Gastrocnemius medialis (tissue), 4 donors: Measurements from ENCODE around the gene COL4A6. TPM values are rescaled to one million over a fixed set of nuclear protein-coding genes. Genes with fewer than 3 reads are reported as not detected.

ENCODE experiments used
- ATAC-seq, 2 donors: fragments of 150-250 bp; one replicate each; pipeline ENCODE4 v1.9.1; 2016
- DNase-seq, 2 donors: peaks; one replicate each; pipeline ENCODE4 v3.0.0-alpha.2; 2019
- H3K27ac ChIP-seq, 4 donors: fragments of 200-600 bp; sonication (generic); 1 replicate in 1 of 4; 2 replicates in 3 of 4; pipeline ENCODE4 v1.5.1; 2016 to 2018; ENCODE audit warnings: mild to moderate bottlenecking in 2 of 4, moderate library complexity in 1 of 4
- H3K27me3 ChIP-seq, 3 donors: fragments of 200-600 bp; sonication (generic) in 2 of 3; 1 replicate in 1 of 3; 2 replicates in 2 of 3; pipeline versions ENCODE4 v1.5.1 to v1.6.0; 2016 to 2019; ENCODE audit warnings: mild to moderate bottlenecking in 1 of 3, moderate library complexity in 1 of 3
- H3K36me3 ChIP-seq, 2 donors: fragments of 200-600 bp; sonication (generic) in 1 of 2; one replicate each; pipeline ENCODE4 v1.5.1; 2017 to 2018
- H3K4me1 ChIP-seq, 2 donors: fragments of 200-600 bp; sonication (generic) in 1 of 2; one replicate each; pipeline ENCODE4 v1.5.1; 2016 to 2017; ENCODE audit warnings: mild to moderate bottlenecking in 2 of 2
- H3K4me3 ChIP-seq, 4 donors: fragments of 200-600 bp; sonication (generic) in 3 of 4; 1 replicate in 1 of 4; 2 replicates in 3 of 4; pipeline ENCODE4 v1.5.1; 2016 to 2019; ENCODE audit warnings: mild to moderate bottlenecking in 2 of 4
- H3K9me3 ChIP-seq, 3 donors: fragments of 200-600 bp; sonication (generic) in 2 of 3; 1 replicate in 1 of 3; 2 replicates in 2 of 3; pipeline ENCODE4 v1.5.1; 2016 to 2019
- CTCF ChIP-seq, 5 experiments: fragments of 450-650 bp in 3 of 5; fragments of 200-600 bp in 2 of 5; sonication (generic) in 2 of 5; IDR thresholded peaks in 4 of 5; conservative IDR thresholded peaks in 1 of 5; 1 replicate in 4 of 5; 2 replicates in 1 of 5; pipeline ENCODE4 v1.5.1; 2016 to 2019; ENCODE audit warnings: antibody characterized with exemption in 5 of 5, mild to moderate bottlenecking in 3 of 5, moderate library complexity in 3 of 5
- POLR2A ChIP-seq, 2 donors: fragments of 450-650 bp; IDR thresholded peaks; one replicate each; pipeline ENCODE4 v1.6.1; 2017; ENCODE audit warnings: antibody characterized with exemption in 2 of 2, mild to moderate bottlenecking in 2 of 2, moderate library complexity in 2 of 2
- in situ Hi-C, 4 donors: fragments of 200-750 bp; cut with MboI; loops; one replicate each; pipeline versions ENCODE4 v1.15.0 to v1.8.0; 2017; ENCODE audit warnings: low sequenced_read_pairs in 4 of 4
- intact Hi-C: fragments of 100-400 bp; cut with DNase I; formaldehyde crosslinking; loops from one replicate; pipeline ENCODE4 v1.15.1; 2023; ENCODE audit warnings: low total_unique reads
- total RNA-seq, 4 donors: library from RNA; depleted of rRNA; stranded (reverse); fragments of >200 nt; gene quantifications; one replicate each; pipeline versions ENCODE4 v1.1.0 to v1.2.3, GENCODE V29; 2016

Gene COL4A6
- total RNA-seq, 4 donors from 2014 or later, result 0.42 to 1.4 (median 0.81) TPM

- H3K4me1 ChIP-seq, result no peaks in the 10 kb centered on the region
- in situ Hi-C loops, result no loop called here
Measured at GRCh38 chrX:108177351-108178142, 260.7 kb downstream of the COL4A6 start.

GRCh38 chrX:108173874-108174273 is 264.3 kb downstream of the COL4A6 start:
- no peak overlapping the region for H3K27ac ChIP-seq
- ATAC-seq (no peak), DNase-seq (no peak)
- H3K9me3 ChIP-seq, result no peaks in the 10 kb centered on the region
- no peak overlapping the region for H3K4me3 ChIP-seq
- no peaks in the 10 kb centered on the region for H3K4me1 ChIP-seq
- in situ Hi-C loops, result no loop called here
- TF ChIP-seq POLR2A (IDR thresholded peaks at IDR 0.05) (no peak), CTCF (IDR thresholded peaks at IDR 0.05 in 4 of 5, conservative IDR thresholded peaks at IDR 0.05 in 1 of 5) (no peak)
- no peaks in the 10 kb centered on the region for H3K27me3 ChIP-seq
- intact Hi-C loops, result no loop called here
- no peaks in the 10 kb centered on the region for H3K36me3 ChIP-seq

More at GRCh38 chrX:108177351-108178142, 260.7 kb downstream of the COL4A6 start:
- Histone ChIP-seq H3K9me3 (no peaks in the 10 kb centered on the region), H3K27me3 (no peaks in the 10 kb centered on the region), H3K36me3 (no peaks in the 10 kb centered on the region), H3K4me3 (no peak overlapping the region), H3K27ac (no peak overlapping the region)
- DNase-seq (no peak), ATAC-seq (no peak)
- intact Hi-C loops, result no loop called here
- TF ChIP-seq CTCF (IDR thresholded peaks at IDR 0.05 in 4 of 5, conservative IDR thresholded peaks at IDR 0.05 in 1 of 5) (no peak), POLR2A (IDR thresholded peaks at IDR 0.05) (no peak)

DNA sequence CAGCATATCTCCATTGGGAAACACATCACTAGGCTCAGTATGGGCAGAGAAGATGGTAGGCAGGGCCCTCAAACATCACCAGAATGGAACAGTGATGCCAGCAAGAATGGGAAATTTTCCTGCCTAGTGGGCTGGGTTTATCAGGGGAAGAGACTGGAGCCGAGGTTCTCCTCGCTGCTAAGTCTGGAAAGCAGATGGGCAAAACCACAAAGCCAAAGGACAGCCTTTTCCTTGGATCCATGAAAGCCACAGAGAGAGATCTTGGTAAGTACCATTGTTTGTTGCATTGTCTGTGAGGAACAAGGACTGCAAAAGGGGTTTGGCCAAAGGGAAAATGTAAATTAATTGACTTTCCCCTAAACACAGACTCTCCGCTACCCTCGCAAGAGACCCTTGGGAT is 266.6 kb downstream of the COL4A6 start:
- DNase-seq, result no peak
- H3K27ac ChIP-seq, result no peak overlapping the region
- intact Hi-C loops, result no loop called here
- no peak for TF ChIP-seq CTCF (IDR thresholded peaks at IDR 0.05 in 4 of 5, conservative IDR thresholded peaks at IDR 0.05 in 1 of 5)
- TF ChIP-seq POLR2A (IDR thresholded peaks at IDR 0.05), result no peak
- no peak for ATAC-seq
- in situ Hi-C loops, result no loop called here
- H3K9me3 ChIP-seq, result no peaks in the 10 kb centered on the region
- no peak overlapping the region for H3K4me3 ChIP-seq
- H3K36me3 ChIP-seq, result no peaks in the 10 kb centered on the region
- no peaks in the 10 kb centered on the region for H3K27me3 ChIP-seq
- H3K4me1 ChIP-seq, result no peaks in the 10 kb centered on the region

- no peaks in the 10 kb centered on the region for H3K4me1 ChIP-seq
- no peaks in the 10 kb centered on the region for H3K9me3 ChIP-seq
- no peak overlapping the region for H3K4me3 ChIP-seq
- no peak for TF ChIP-seq POLR2A (IDR thresholded peaks at IDR 0.05)
- no peak for TF ChIP-seq CTCF (IDR thresholded peaks at IDR 0.05 in 4 of 5, conservative IDR thresholded peaks at IDR 0.05 in 1 of 5)
- ATAC-seq (no peak), DNase-seq (no peak)
- no peak overlapping the region for H3K27ac ChIP-seq
- intact Hi-C loops, result no loop called here
- H3K27me3 ChIP-seq, result no peaks in the 10 kb centered on the region
- H3K36me3 ChIP-seq, result no peaks in the 10 kb centered on the region
- in situ Hi-C loops, result no loop called here
Measured at GRCh38 chrX:108169768-108170167, 268.5 kb downstream of the COL4A6 start.
